PC-9 (cell line): Measurements from ENCODE around the gene ZBTB22.

Experiments
- CTCF ChIP-seq: fragments of 200-600 bp; sonication (generic); conservative IDR thresholded peaks from 2 replicates; pipeline ENCODE4 v1.6.1; 2017; ENCODE audit warnings: mixed run types, antibody characterized with exemption, mild to moderate bottlenecking, moderate library complexity
- EZH2 ChIP-seq: fragments of 200-600 bp; sonication (generic); IDR thresholded peaks from 2 replicates; pipeline ENCODE4 v1.8.0; 2017; ENCODE audit warnings: antibody characterized with exemption, low read depth

- TF ChIP-seq CTCF = no peak
- no peak for TF ChIP-seq EZH2
Observed at GRCh38 chr6:33288921-33289783, 28.4 kb downstream of the ZBTB22 start, which contains the start of the genes PFDN6 and WDR46.
